Stomach (tissue), 9 donors: ENCODE data around the gene FRY. TPM values are rescaled to one million over a fixed set of nuclear protein-coding genes. Genes with fewer than 3 reads are reported as not detected.

Experiments
- DNase-seq, 2 donors: peaks; one replicate each; pipeline versions ENCODE4 v3.0.0 to v3.0.0-alpha.2; 2013 to 2019
- H3K27ac ChIP-seq, 5 donors: fragments of 200-600 bp in 4 of 5; sonication (generic) in 4 of 5; one replicate each; pipeline ENCODE4 v1.5.1; 2013 to 2019; ENCODE audit warnings: mild to moderate bottlenecking in 1 of 5, moderate library complexity in 1 of 5
- H3K27me3 ChIP-seq, 3 donors: fragments of 200-600 bp; sonication (generic); one replicate each; pipeline ENCODE4 v1.5.1; 2017 to 2019; ENCODE audit warnings: mixed run types in 1 of 3
- H3K36me3 ChIP-seq, 4 donors: fragments of 200-600 bp; sonication (generic); 1 replicate in 3 of 4; 2 replicates in 1 of 4; pipeline ENCODE4 v1.5.1; 2016 to 2019
- H3K4me1 ChIP-seq, 4 donors: fragments of 200-600 bp; sonication (generic); one replicate each; pipeline ENCODE4 v1.5.1; 2016 to 2019
- H3K4me3 ChIP-seq, 4 donors: fragments of 200-600 bp; sonication (generic) in 3 of 4; one replicate each; pipeline ENCODE4 v1.5.1; 2016 to 2019; ENCODE audit warnings: mild to moderate bottlenecking in 1 of 4
- H3K9me3 ChIP-seq, 4 donors: fragments of 200-600 bp; sonication (generic); one replicate each; pipeline ENCODE4 v1.5.1; 2016 to 2019
- EP300 ChIP-seq: sonication (generic); formaldehyde crosslinking; IDR thresholded peaks from one replicate; pipeline ENCODE4 v1.6.1; 2017; ENCODE audit warnings: antibody characterized with exemption
- POLR2A ChIP-seq, 4 donors: fragments of 450-650 bp; IDR thresholded peaks; one replicate each; pipeline ENCODE4 v1.6.1; 2016; ENCODE audit warnings: antibody characterized with exemption in 4 of 4, control low read depth in 2 of 4, mild to moderate bottlenecking in 1 of 4, moderate library complexity in 1 of 4
- POLR2AphosphoS5 ChIP-seq, 3 donors: sonication (generic); formaldehyde crosslinking; IDR thresholded peaks; one replicate each; pipeline ENCODE4 v1.6.1; 2016; ENCODE audit warnings: antibody characterized with exemption in 3 of 3
- whole genome bisulfite sequencing, 5 donors: extraction: QIAGEN DNeasy Blood & Tissue Kit in 3 of 5; methylation state at CpG; one replicate each; pipeline versions ENCODE4 v1.1.5 to v1.1.7; 2013 to 2018; 5-methylcytosine and 5-hydroxymethylcytosine counted together
- intact Hi-C: fragments of 100-400 bp; cut with DNase I; formaldehyde crosslinking; loops from one replicate; pipeline ENCODE4 v1.15.1; 2023; ENCODE audit warnings: low total_unique reads
- polyA plus RNA-seq, 3 donors: library from polyadenylated mRNA; stranded (reverse); fragments of 200-250 nt; gene quantifications; one replicate each; pipeline ENCODE4 v1.2.3, GENCODE V29; 2013
- total RNA-seq, 5 donors: library from RNA; depleted of rRNA; stranded (reverse); fragments of >200 nt; gene quantifications; one replicate each; pipeline versions ENCODE4 v1.1.0 to v1.2.3, GENCODE V29; 2014 to 2016
- TF ChIP-seq, protein P1 (sequence below), 7 experiments: fragments of 450-650 bp in 4 of 7; fragments of 200-600 bp in 3 of 7; sonication (generic) in 3 of 7; IDR thresholded peaks; one replicate each; pipeline ENCODE4 v1.5.1; 2016 to 2019; ENCODE audit warnings: antibody characterized with exemption in 7 of 7, control low read depth in 2 of 7, mild to moderate bottlenecking in 1 of 7
- donor health status: healthy with polysubstance abuse.
- donor health status: Bipolar disorder and iron deficiency.
- donor health status: healthy.

FRY gene
- total and polyA plus RNA-seq, 8 donors, result 3.5 to 97.1 (median 16.4) TPM

GRCh38 chr13:32147193-32147592, 115.6 kb downstream of the FRY start:
- no peak for DNase-seq
- H3K4me1 ChIP-seq, result peaks cover 0 to 36% (median 11%) of the 10 kb centered on the region in 4 donors
- intact Hi-C loops, result no loop called here
- WGBS, 5 donors, result 76 to 87% (median 85%) methylated on average over 2 of the region's 2 CpGs
- TF ChIP-seq, protein P1, sequence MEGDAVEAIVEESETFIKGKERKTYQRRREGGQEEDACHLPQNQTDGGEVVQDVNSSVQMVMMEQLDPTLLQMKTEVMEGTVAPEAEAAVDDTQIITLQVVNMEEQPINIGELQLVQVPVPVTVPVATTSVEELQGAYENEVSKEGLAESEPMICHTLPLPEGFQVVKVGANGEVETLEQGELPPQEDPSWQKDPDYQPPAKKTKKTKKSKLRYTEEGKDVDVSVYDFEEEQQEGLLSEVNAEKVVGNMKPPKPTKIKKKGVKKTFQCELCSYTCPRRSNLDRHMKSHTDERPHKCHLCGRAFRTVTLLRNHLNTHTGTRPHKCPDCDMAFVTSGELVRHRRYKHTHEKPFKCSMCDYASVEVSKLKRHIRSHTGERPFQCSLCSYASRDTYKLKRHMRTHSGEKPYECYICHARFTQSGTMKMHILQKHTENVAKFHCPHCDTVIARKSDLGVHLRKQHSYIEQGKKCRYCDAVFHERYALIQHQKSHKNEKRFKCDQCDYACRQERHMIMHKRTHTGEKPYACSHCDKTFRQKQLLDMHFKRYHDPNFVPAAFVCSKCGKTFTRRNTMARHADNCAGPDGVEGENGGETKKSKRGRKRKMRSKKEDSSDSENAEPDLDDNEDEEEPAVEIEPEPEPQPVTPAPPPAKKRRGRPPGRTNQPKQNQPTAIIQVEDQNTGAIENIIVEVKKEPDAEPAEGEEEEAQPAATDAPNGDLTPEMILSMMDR (IDR thresholded peaks at IDR 0.05), result no peak
- no peak for TF ChIP-seq POLR2AphosphoS5 (IDR thresholded peaks at IDR 0.05)
- TF ChIP-seq POLR2A (IDR thresholded peaks at IDR 0.05), result no peak
- no peak for TF ChIP-seq EP300
- no peaks in the 10 kb centered on the region for H3K27me3 ChIP-seq
- no peak overlapping the region for H3K4me3 ChIP-seq
- peak overlapping the region in 1 of 5 donors; percentile 19 for H3K27ac ChIP-seq
- peaks cover 0 to 10% (median 4%) of the 10 kb centered on the region in 4 donors for H3K36me3 ChIP-seq
- H3K9me3 ChIP-seq, result no peaks in the 10 kb centered on the region

GRCh38 chr13:32147976-32148375, 116.4 kb downstream of the FRY start:
- peaks cover 0 to 33% (median 9%) of the 10 kb centered on the region in 4 donors for H3K4me1 ChIP-seq
- H3K4me3 ChIP-seq, result no peak overlapping the region
- peaks cover 0 to 10% (median 4%) of the 10 kb centered on the region in 4 donors for H3K36me3 ChIP-seq
- WGBS, 5 donors, result 60 to 79% (median 75%) methylated on average over 4 of the region's 4 CpGs
- no peak for TF ChIP-seq POLR2A (IDR thresholded peaks at IDR 0.05)
- TF ChIP-seq, protein P1 (IDR thresholded peaks at IDR 0.05), result no peak
- TF ChIP-seq POLR2AphosphoS5 (IDR thresholded peaks at IDR 0.05), result no peak
- H3K27ac ChIP-seq, result peak overlapping the region in 1 of 5 donors; percentile 19
- DNase-seq, result no peak
- intact Hi-C loops, result no loop called here
- H3K27me3 ChIP-seq, result no peaks in the 10 kb centered on the region
- H3K9me3 ChIP-seq, result no peaks in the 10 kb centered on the region

DNA sequence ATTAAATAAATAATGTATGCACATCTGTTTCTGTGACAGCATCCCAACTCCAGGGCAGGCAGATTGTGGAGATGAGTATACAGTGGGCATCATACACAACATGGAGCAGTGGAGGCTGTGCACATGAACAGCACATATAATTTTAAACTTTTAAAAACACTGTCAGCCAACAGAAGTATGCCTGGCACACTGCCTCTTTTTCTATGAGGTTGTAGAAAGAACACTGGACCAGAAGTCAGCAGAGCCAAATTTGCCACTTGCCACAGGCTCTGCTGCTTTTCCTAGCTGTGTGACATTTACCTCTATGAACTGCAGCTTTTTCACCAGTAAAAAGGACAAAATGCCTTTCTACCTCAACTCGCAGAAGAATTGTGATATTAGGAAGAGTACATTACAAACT, 118.7 kb downstream of the FRY start:
- TF ChIP-seq POLR2AphosphoS5 (IDR thresholded peaks at IDR 0.05) (no peak), EP300 (no peak), POLR2A (IDR thresholded peaks at IDR 0.05) (no peak)
- TF ChIP-seq, protein P1 (IDR thresholded peaks at IDR 0.05), result no peak
- WGBS, 5 donors, result 71 to 94% (median 83%) methylated on average over 1 of the region's 1 CpG
- intact Hi-C loops, result no loop called here
- Histone ChIP-seq H3K9me3 (no peaks in the 10 kb centered on the region), H3K36me3 (peaks cover 0 to 13% (median 5%) of the 10 kb centered on the region in 4 donors), H3K27ac (peak overlapping the region in 4 of 5 donors; percentile 3 to 69 (median 60)), H3K4me3 (no peak overlapping the region), H3K4me1 (peaks cover 0 to 29% (median 8%) of the 10 kb centered on the region in 4 donors), H3K27me3 (no peaks in the 10 kb centered on the region)
- DNase-seq, result peak in 1 of 2 donors; percentile 27

GRCh38 chr13:32150794-32151193, 119.2 kb downstream of the FRY start:
- Histone ChIP-seq H3K27ac (peak overlapping the region in 4 of 5 donors; percentile 3 to 69 (median 60)), H3K9me3 (no peaks in the 10 kb centered on the region), H3K36me3 (peaks cover 0 to 16% (median 5%) of the 10 kb centered on the region in 4 donors), H3K4me1 (peaks cover 0 to 29% (median 8%) of the 10 kb centered on the region in 4 donors), H3K27me3 (no peaks in the 10 kb centered on the region), H3K4me3 (no peak overlapping the region)
- DNase-seq, result peak in 1 of 2 donors; percentile 72
- TF ChIP-seq POLR2AphosphoS5 (IDR thresholded peaks at IDR 0.05) (peak in 1 of 3 donors; percentile 35), EP300 (no peak), POLR2A (IDR thresholded peaks at IDR 0.05) (no peak)
- TF ChIP-seq, protein P1 (IDR thresholded peaks at IDR 0.05), result no peak
- 0 to 40% (median 26%) methylated on average over 1 of the region's 1 CpG for WGBS, 5 donors
- intact Hi-C loops, result no loop called here
